Dermis blood vessel endothelial cell (primary cell): Measurements from ENCODE around the gene MRPS27. TPM values are rescaled to one million over a fixed set of nuclear protein-coding genes. Genes with fewer than 3 reads are reported as not detected.
A peak's percentile ranks its signal among the peaks of the same experiment; 100 is the strongest.
"Not testable (repeated sequence)": the region's sequence is repeated elsewhere in the genome, so short reads cannot be mapped to it uniquely, and the experiment has no call there.

Source experiments
- DNase-seq: peaks from one replicate; pipeline ENCODE4 v3.0.0; 2010
- total RNA-seq: library from RNA; depleted of rRNA; stranded (reverse); fragments of >200 nt; gene quantifications from 2 replicates; pipeline ENCODE4 v1.2.3, GENCODE V29; 2014

Gene MRPS27
- total RNA-seq, 1 donor from 2014 or later, result 75.6 TPM

DNA sequence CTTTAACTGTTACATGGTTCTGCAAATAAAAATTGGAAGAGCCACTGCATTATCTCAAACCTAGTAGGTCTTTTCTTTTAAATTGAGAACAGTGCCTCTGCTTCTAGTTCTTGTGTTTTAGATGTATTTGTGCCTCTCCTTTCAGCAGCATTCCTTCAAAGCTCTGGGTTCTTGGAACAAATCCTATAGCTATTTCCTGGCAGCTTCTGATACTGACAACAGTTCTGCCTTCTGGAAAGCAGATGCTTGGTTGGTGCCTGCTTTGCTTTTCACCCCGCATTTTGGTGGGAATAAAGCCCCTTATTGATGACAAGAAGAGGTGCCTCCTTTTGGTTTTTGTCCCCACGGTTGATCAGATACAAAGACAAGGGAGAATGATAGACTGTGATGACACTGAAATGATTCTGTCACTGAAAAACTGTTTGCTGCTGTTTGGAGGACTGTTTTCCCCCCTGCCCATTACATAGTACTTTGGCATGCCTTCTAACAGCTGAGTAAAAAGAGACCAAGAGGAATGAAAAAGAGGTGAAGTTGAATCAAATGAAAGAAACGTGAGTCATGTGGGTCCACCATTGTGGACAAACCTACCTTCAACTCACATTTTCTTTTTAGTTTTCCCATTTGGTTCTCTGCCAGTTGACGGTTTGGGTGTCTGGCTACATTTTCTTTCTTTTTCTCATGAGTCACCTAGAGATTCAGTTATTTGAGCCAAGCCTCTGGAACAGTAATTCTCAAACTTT, 5.7 kb upstream of the MRPS27 start:
- no peak for DNase-seq

DNA sequence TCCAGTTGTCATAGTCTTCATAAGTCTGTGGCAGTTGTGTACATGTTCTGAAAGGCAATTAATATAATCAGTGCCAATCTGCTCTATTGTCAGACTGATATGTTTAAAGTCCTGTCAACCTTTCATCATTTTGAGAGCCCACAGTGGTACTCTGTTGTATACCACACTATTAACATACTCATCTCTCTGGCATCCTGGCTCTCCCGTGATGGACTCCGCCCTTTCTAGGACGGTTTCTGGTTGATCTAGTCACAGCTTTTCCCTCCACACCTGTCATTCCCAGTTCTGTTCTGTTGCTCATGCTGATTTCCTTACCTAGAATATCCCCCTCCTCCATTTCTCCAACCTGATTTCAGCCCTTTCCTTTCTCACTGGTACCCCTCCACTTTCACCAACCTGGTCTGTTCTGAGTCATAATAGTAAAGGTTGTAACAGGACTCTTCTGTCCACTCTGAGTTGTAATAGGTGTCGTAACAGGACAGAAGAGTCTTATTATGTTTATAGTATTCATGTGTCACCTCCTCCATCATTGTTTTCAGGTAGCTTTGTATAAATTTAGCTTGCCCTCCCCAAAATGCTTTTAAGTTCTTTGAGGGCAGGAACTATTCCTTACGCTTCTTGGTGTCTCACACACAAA, 4.3 kb upstream of the MRPS27 start:
- no peak for DNase-seq

- DNase-seq, result not testable (repeated sequence)
Measured at GRCh38 chr5:72319435-72319975, 535 bp downstream of the MRPS27 start.

DNA sequence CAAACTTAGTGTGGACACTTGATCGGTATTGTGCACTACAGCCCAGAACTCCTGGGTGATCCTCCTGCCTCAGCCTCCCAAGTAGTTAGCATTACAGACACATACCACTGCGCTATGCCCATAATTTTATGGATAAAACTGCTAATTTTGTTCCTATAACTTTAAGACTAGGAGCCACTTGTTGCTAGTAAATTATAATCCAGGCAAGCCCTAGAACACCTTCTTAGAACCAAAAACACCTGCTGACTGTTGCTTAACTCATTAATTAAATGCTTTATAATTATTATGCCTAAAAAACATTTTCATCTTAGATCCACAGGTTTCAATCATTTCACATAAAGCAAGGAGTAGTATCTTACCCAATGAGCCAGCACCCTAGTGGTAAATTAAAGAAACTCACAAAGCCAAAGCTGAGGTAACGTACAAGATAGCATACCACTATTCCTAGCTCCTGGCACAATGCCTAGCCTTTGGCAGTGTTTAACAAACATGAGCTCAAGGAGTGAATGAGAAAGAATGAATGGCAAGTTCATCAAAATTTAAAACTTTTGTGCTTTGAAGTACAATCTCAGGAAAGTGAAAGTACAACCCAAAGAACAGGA, 5.4 kb downstream of the MRPS27 start:
- DNase-seq, result peak; percentile 86

- no peak for DNase-seq
Measured at GRCh38 chr5:72313141-72313540, 6.9 kb downstream of the MRPS27 start.

- no peak for DNase-seq
Measured at GRCh38 chr5:72308853-72309191, 11.2 kb downstream of the MRPS27 start.

DNA sequence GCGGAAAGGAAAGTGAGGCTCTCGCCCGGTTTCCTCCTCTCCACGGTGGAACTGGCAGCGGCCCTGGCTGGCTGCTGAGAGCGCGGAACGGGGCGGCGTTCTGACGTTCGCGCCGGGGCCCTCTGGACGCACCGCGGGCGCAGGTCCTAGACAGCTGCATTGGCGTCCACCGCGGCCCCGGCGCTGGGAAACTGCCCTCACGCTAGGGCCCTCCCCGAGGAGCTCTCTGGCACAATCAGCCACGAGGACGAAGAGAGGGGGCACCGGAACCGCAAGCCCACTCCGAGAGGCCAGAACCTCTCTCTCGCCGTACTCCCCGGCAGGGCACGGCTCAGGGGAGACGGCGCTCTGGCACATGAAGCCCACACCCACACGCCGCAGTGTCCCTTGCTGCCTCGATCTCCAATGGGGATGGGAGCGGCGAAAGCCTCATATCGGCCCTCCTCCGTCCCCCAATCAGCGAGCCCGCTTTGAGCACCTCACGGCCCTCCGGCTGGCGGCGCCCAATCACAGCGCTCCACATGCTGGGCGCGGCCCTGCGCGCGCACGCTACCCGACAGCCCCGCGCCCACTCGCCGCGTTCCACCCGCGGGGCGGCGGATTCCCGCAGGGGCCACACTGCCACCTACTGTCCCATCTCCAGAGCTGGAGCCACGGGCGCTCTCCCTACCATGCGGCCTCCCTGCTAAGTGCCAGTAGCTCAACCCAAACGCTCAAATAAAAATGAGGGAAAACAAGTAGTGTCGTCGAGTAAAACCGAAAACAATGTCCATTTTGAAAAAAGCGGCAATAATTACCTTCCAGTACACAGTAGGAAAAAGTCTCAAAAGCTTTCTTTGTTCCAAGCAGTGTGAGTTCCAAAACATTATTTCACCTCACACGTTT, 11.8 kb downstream of the MRPS27 start:
- peak; percentile 99 for DNase-seq

DNA sequence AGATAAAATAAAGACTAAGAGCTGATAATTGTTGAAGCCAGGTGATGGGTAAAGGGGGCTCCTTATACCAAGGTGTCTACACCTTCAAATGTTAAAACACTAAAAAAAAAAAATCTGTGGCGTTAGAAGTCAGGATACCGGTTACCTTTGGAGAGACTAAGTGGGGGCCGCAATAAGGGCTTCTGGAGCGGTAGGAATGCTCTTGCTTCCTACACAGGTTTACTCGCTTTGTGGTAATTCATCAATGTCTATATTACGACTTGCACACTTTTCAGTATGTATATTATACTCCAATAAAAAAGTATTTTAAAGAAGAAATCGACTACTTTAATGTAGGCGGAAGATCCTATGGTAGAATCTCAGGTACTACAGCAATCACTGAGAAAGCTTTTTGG, 12.5 kb downstream of the MRPS27 start:
- DNase-seq, result no peak

- DNase-seq, result no peak
Measured at GRCh38 chr5:72305194-72306142, 14.6 kb downstream of the MRPS27 start.

DNA sequence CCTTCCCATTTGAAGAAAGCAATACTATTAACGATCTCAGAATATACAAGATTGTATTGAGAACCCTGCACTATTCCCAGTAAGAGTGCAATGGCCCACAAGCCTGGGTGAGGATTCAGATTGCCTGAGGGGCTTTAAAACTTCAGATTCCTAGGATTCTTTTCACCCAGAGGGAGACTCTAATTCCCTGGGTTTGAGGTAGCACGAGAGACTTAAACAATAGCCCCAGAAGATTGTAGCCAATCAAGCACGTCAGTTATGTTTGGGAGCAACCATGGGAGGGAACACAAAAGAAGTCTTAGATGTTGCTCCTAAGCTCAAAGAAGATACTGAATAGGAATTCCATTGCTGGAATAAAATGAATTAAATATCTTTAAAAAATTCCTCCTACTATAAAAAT, 17.9 kb downstream of the MRPS27 start:
- no peak for DNase-seq

DNA sequence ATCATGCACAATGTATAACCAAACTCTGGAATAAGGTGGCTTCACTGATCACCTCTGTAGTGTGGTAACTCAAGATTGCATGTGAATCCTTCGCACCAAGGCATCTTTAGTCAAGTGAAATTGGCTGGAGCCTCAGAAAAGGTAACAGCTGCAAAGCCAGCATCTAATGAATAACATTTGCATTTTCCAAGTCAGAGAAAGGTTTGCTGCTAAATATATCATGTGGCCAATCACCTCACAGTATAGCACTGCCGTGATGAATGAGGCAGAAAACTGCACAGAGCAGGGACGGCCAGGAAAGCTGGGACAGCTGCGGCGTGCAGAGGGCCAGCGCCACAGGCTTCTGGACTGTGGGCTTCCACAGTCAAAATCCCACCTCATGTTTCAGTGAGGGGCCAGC, 18.5 kb downstream of the MRPS27 start:
- no peak for DNase-seq

DNA sequence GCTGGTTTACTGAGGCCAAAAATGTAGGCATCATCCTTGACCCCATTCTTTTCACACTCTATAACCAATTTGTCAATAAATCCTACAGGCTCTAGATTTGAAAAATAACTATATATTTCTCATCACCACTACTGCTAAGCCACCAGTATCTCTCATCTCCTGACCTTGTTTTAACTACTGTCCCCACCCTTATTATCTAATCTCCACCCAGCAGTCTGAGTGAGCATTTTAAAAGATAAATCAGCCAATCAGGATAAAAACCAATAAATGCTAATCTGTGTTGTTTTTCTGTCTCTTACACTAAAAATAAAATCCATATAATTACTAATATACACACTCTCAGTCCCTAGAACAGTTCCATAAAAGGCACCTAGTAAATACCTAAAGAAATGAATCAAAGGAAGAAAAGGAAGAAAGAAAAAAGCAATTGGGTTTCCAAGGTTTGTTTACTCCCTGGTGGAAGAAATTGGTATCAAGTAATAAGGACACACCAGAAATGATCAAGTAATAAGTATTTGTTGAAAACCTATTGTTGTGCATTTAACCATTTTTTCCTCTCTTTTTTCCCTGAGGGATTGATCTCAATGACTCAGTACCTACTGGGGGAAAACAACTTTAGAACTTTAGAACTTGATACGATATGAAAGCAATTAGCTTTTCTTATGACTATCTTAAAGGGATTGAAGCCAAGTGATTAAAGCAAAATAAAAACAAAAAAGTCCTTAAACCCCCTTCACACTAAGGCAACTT, 19.3 kb downstream of the MRPS27 start:
- DNase-seq, result peak; percentile 60

GRCh38 chr5:72298711-72299110, 21.3 kb downstream of the MRPS27 start:
- DNase-seq, result no peak

DNA sequence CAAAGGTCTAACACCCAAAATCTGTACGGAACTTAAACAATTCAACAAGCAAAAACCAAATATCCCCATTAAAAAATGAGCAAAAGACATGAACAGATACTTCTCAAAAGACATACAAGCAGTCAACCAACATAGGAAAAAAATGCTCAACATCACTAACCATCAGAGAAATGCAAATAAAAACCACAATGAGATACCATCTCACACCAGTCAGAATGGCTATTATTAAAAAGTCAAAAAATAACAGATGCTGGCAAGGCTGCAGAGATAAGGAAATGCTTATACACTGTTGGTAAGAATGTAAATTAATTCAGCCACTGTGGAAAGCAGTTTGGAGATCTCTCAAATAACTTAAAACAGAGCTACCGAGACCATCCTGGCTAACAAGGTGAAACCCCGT, 21.9 kb downstream of the MRPS27 start:
- not testable (repeated sequence) for DNase-seq

DNA sequence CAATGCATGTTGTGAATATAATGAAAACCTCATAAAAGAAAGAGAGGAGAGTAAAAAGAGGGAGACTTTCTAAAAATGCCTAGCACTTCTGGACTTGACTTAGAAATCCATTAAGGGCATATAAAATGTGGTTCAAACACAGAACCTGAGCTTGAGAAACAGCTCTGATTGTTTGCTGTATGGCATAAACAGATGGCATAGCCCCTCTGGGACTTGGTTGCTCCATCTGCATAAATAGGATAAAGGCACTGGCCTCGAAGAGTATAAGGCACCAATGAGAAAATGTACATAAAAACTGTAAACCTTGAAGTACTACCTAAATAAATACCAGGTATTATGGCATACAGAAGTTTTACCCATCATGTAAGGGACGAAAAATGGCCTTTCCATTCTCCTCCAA, 23.8 kb downstream of the MRPS27 start:
- DNase-seq, result no peak

DNA sequence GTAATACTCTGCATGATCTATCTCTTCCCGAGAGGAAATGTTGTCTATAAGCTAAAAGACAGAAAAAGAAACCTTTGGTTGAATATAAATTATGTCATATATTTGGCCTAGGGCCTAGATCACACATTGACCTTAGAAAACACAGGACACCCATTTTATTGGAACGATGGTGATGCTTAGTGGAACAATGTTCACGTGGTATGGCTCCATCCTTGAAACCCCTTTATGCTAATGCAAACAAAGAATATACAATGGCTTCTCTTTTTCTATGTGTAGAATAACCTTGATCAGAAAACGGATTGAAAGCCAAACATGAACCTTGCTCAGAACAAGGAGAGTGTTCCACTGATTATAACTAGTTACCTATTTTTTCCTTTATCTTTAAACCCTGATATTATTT, 24.5 kb downstream of the MRPS27 start:
- DNase-seq, result no peak

DNA sequence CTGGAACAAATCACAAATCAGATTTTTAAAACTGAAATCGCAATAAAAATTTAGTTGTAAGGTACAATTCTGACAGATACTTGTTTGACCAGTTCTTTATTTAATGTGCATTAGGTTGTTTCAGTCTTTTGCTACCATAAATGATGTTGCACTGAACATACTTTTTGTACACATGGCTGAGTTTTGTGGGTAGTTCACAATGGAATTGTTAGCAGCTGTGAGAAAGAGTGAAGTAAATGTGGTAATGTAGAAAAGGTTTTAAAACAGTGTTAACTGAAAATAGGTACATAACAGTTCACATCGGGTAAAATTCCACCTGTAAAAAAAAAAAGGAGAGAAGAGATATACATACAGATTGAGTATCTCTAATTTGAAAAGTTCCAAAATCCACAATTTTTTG, 25.6 kb downstream of the MRPS27 start:
- no peak for DNase-seq

GRCh38 chr5:72293495-72294055, 26.5 kb downstream of the MRPS27 start:
- no peak for DNase-seq

- DNase-seq, result no peak
Measured at GRCh38 chr5:72292411-72292810, 27.6 kb downstream of the MRPS27 start.

- no peak for DNase-seq
Measured at GRCh38 chr5:72291601-72292000, 28.4 kb downstream of the MRPS27 start.
